SHP77 (cell line): ENCODE data around the gene DOCK7.
"Not testable (repeated sequence)": the region's sequence is repeated elsewhere in the genome, so short reads cannot be mapped to it uniquely, and the experiment has no call there.

Experiments used
- DNase-seq, 2 experiments: peaks; one replicate each; lab custom pipeline; 2025; lab: John Stamatoyannopoulos, UW

The DOCK7 gene, protein sequence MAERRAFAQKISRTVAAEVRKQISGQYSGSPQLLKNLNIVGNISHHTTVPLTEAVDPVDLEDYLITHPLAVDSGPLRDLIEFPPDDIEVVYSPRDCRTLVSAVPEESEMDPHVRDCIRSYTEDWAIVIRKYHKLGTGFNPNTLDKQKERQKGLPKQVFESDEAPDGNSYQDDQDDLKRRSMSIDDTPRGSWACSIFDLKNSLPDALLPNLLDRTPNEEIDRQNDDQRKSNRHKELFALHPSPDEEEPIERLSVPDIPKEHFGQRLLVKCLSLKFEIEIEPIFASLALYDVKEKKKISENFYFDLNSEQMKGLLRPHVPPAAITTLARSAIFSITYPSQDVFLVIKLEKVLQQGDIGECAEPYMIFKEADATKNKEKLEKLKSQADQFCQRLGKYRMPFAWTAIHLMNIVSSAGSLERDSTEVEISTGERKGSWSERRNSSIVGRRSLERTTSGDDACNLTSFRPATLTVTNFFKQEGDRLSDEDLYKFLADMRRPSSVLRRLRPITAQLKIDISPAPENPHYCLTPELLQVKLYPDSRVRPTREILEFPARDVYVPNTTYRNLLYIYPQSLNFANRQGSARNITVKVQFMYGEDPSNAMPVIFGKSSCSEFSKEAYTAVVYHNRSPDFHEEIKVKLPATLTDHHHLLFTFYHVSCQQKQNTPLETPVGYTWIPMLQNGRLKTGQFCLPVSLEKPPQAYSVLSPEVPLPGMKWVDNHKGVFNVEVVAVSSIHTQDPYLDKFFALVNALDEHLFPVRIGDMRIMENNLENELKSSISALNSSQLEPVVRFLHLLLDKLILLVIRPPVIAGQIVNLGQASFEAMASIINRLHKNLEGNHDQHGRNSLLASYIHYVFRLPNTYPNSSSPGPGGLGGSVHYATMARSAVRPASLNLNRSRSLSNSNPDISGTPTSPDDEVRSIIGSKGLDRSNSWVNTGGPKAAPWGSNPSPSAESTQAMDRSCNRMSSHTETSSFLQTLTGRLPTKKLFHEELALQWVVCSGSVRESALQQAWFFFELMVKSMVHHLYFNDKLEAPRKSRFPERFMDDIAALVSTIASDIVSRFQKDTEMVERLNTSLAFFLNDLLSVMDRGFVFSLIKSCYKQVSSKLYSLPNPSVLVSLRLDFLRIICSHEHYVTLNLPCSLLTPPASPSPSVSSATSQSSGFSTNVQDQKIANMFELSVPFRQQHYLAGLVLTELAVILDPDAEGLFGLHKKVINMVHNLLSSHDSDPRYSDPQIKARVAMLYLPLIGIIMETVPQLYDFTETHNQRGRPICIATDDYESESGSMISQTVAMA (N-terminal part only)

DNA sequence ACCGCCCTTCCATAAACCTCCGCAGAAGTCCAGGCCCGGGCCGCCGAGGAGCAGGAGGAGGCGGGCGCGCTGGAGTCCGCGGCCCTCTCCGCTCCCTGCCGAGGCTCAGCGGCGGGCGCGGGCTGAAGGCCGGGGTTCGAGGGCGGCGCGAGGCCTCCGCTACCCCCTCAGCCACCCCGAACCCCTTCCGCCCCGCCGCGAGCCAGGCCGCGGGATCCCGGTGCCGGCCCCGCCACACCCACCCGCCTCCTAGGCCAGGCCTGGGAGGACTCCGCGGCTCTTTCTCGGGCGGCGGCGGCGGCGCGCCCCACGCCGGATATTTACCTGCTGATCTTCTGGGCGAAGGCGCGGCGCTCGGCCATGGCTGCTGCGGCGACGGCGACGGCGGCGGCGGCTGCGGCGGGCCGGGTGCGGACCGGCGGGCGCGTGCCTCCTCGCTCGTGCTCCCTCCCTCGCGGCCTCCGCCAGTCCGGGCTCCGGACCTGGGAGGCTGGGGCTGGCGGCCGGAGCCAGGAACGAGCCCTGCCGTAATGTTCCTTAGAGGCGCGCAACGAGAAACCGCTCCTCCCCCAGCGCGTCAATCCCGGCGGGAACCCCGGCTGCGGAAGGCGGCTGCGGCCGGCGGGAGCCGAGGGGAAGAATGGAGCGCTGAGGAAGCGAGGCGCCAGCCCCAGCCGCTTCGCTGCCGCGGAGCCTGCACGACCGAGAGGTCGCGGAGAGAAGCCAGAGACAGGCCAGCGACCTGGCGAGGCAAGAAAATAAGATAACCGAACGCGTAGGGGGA lies at the start of gene DOCK7:
DOCK7 (minus strand) TSS at position 484 of the 784 bp plus-strand sequence; CDS start at position 362, 122 bp downstream.
- DNase-seq, result peak; percentile 63 to 79

DNA sequence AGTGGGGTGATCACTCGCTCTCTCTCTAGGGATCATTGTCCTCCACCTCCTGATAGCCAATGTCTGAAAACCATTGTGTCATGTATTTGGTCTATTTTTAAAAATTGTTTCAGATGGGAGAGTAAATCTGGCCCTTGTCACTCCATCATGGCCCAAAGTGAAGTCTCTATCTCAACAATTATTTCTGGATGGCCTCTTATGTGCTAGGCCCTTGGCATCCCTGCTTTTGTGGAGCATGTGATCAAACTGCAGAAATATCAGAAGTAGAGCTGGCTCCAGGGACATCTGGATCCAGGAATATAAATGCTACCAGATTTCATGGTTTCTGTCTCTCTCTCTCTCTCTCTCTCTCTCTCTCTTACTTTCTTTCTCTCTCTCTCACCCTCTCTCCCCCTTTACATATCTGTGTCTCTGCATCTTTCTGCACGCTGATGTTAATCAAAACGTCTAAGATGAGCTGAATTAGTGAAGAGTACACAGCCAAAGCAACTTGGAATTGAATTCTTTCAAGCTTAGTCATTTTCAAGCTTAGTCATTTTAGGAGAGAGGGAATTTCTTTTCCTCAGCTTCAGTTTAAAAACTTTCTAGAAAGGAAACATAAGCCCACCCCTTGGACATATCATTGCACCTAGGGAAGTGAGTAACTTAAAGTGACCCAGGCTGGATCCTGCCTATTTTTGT lies 47.4 kb upstream of the DOCK7 start:
- DNase-seq, result no peak

DNA sequence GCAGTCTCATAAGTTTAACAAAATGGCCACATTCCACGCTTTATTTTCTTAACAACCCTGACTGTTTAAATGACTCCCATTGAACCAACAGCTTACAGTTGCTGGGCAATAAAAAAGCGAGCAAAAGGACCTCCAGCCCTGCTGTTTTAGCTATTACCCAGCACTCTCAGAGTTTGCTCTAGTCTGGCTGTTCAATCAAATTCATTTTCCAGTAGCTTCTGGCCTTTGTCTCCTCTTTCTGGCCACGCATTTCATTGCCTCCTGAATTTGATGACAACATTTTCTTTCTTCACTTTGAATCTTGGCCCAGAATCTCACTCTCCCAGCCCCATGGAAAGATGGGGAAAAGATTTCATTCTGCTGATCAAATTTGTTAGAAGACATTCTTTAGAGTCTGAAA lies 44.1 kb upstream of the DOCK7 start:
- no peak for DNase-seq

DNA sequence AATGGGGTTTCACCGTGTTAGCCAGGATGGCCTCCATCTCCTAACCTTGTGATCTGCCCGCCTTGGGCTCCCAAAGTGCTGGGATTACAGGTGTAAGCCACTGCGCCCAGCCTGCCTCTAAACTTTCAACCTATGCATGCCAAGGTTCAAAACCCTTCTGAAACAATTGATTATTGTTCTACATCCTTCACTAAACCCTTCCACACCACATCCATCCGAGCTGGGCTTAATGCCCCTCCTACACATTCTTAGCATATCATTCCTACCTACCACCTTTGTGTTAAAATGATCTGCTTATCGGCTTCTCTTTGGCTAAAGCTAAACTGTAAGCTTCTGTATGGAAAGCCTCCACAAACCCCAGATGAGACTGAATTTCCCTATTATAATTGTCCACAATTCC lies 40.8 kb upstream of the DOCK7 start:
- no peak for DNase-seq

DNA sequence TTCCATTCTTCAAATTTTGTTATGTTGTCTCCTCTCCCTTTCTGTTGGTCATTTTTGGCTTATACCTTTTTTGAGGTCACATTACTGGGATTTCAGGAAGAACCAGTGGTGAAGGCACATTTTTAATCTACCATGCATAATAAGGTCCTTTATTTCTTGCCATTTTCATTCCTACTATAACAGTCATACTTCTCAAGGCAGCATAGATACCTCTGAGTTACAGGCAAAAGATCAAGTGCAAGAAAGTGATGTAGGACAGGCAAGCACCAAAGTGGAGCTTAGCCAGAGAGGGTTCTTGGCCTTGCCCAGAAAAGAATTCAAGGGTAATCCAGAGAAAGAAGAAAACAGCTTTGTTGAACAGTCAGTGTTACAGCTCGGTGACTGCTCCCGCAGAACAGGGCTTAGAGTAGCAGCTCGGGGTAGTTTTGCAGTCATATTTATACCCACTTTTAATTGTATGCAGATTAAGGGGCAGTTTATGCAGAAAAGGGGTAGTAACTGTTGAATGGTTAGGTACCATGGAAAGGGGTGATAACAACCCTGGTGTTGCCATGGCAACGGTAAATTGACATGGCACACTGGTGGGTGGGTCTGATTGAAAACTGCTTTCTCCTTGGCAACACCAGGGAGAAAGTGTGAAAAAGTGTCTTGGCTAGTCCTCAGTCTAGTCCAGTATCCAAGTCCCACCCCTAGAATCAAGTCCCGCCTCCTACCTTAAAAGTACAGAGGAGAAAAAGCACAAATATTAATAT lies 39.6 kb upstream of the DOCK7 start:
- no peak for DNase-seq

DNA sequence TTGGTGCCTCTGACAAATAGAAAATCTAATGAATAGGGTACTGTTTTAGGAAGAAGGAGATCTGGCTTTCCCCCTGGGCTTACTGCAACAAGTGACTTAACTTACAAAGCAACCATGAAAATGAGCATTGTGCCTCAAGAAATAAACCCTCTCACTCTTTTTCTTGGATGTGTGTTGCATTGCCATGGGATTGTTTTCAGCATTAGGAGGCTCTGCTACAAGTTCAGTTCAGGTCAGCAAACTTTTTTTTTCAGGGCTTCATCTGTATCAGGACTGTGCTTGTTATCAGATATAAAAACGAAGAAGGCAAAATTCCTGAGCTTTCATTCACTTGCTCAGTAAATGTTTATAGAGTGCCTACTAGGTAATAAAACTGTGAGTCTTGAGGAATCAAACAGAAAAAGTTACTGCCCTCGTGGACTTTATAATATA lies 37.8 kb upstream of the DOCK7 start:
- no peak for DNase-seq

DNA sequence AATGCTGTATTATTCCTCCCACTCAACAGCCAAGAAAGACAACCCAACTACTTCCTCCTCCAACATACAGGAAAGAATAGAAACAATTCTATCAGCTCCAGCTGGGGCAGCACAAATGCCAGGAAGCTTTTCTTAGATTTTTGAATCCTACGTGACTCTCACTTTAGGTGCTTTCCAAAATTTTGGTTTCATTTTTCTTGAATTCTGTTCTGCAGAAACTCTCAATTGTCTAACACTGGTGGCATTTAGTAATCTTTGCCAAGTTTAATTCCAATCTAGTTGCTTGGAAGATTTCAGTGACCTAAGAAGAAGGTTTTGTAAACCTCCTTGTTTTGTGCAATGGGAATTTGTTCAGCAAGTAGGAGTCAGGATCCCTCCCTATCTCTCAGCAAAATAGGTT lies 37.1 kb upstream of the DOCK7 start:
- no peak for DNase-seq

DNA sequence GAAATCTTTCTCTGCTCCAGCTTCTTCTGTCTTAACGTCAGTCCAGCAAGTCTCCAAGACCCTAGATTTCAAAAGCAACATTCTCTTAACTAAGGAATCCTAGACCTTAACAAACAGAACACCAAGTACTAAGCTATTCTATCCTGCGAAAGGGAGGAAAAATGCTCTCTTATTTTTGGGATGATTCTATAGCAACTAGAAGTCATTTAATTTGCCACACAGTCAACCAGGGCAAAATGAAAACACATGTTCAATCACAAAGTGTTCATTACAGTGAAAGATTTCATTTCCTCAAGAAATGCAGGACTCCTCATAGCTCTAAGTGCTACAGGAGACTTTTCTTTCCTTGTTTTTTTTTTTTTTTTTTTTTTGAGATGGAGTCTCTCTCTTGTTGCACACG lies 36.2 kb upstream of the DOCK7 start:
- no peak for DNase-seq

DNA sequence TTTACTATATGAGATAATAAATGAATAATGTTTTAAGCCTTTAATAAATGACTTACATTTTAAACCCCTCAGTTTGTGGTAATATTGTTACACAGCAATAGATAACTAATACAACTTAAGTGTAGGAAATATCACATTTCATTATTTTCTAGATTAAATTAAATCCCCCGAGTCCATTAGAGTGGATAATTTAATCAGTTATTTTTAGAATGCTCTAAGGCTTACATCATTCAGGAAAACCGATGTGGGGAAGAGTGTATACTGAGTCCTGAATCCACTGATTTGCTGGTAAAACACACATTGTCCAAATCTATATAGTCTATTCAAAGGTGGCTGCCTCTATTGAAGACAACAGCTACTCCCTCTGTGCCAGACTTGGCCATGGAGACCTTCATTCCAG lies 35.7 kb upstream of the DOCK7 start:
- no peak for DNase-seq

DNA sequence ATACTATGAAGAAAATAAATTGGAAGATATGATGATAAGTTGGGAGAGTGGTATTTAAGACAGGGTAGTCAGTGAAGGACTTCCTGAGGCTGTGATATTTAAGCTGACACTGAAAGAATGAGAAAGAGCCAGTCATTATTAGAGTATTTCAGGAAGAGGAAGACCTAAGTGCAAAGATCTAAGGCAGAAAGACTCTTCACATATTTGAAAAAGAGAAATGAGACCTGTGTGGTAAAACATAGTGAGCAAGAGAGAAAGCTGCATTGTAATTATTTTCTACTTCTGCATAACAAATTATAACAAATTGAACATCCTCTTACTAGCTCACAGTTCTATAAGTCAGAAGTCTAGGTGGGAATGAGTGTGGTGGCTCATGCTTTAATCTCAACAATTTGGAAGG lies 34.6 kb upstream of the DOCK7 start:
- DNase-seq, result no peak

DNA sequence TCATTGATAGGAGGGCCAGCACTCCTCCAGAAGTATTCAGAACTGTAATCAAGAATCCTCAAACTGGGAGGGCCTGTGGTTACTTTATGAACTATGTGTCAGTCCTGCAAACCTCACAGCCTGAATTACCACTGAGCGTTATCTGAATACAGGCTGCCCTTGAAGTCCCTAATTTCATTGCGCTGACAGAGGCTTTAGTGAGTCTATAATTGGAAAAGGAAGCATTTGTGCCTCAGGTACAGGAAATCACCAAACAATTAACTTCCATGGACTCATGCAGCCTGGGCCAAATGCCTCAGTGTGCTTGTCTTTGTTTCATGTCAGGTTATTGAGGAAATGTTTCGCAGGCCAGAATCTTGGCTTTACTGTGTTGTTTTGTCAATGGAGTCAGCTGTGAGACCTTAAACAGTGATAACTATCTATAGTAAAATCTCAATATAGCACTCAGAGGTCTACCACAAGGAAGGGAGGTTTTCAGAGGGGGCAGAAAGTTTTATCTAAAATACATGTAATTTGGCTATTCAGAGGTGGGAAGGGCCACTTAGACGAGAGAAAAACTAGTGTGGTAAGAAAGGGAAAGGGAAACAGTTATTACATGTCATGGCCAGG lies 32.9 kb upstream of the DOCK7 start:
- DNase-seq, result no peak

DNA sequence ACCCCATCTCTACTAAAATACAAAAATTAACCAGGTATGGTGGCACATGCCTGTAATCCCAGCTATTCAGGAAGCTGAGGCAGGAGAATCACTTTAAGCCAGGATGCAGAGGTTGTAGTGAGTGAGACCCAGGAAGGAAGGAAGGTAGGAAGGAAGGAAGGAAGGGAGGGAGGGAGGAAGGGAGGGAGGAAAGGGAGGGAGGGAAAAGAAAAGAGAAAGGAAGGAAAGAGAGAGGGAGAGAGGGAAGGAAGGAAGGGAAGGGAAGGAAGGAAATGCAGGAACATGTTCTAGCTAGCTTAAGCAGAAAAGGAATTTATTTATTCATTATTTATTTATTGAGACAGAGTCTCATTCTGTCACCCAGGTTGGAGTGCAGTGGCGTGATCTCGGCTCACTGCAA lies 30.2 kb upstream of the DOCK7 start:
- DNase-seq, result not testable (repeated sequence)

DNA sequence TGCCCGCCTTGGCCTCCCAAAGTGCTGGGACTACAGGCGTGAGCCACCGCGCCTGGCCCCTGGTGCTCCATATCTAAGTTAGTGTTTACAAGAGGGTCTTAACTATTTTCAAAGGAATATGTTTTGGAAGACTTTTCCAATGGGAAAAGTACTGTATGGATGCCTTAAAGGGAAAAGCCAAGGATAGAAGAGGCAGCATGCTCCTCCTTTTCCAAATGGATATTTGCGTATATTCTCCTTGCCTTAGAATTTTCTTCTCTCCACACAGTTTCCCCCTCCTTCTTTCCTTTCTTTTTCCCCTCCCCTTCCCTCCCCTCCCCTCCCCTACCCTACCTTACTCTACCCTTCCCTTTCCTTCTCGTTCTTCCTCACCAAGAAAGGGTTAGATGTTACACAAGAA lies 29.3 kb upstream of the DOCK7 start:
- no peak for DNase-seq

DNA sequence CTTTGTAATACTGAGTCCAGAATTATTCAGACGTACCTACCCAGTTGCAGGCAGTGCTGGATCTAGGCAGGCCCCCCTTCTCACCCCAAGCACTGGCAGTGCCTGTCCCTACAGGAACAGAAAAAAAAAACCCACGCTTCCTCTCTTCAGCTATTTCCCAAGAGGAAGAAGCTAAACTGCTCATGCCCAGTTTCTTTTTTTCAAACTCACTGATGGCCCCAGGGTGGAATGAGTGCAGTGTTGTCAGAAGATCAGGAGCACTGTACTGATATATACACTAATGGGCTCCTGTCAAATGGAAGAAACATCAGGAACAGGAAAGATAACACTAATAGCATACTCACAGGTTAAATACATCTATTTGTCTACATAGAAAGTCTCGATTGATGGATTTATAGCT lies 28.2 kb upstream of the DOCK7 start:
- no peak for DNase-seq

DNA sequence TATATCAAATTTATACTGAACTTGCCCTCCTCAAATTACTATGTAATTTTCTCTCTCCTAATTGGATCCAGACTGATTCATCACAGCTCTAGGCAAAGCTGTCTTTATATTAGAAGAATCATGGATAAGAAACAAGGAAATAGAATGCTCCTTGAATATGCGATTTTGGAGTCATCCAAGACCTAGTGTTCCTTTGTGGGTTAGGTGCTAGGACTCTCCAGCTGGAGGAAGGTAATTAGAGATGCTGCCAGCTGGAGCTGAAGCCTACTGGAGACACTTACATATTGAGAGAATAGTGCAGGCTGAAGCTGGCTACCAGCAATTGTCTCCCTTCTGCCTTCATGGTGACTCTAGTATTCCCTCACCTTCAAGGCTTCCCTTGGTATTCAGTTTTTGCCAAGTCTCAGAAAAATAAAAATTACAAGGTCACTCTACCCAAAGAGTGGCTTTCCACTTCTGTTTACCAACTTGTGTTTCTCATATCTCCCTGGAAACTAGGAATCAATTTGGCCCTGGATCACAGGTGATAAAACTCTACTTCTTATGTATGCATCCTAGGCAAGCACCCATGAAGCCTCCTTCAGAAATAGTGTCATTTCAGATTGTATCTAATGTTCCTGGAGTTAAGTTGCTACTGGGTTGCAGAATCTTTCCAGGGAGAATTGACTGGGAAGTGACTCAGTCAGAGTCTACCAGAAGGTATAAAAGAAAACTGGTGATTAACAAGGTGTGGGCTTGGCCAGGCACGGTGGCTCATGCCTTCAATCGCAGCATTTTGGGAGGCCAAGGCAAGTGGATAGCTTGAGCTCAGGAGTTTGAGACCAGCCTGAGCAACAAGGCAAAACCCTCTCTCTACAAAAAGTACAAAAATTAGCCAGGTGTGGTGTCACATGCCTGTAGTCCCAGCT lies 24.4 kb upstream of the DOCK7 start:
- no peak for DNase-seq

DNA sequence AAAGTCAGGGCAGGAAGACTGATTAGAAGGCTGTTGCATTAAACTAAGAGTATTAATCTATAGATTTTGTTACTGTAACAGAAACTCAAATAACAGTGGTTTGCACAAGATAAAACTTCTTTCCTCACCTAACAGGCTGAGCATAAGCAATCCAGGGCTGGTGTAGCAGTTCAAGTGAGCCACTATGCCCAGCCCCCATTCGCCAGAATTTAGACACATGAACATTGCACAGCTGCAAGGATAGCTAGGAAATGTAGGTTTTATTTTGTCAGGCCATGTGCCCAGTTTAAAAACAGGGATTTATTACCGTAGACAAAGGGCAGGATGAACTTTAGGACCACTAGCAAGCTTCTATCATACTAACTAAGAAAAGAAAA lies 19.5 kb upstream of the DOCK7 start:
- DNase-seq, result no peak

DNA sequence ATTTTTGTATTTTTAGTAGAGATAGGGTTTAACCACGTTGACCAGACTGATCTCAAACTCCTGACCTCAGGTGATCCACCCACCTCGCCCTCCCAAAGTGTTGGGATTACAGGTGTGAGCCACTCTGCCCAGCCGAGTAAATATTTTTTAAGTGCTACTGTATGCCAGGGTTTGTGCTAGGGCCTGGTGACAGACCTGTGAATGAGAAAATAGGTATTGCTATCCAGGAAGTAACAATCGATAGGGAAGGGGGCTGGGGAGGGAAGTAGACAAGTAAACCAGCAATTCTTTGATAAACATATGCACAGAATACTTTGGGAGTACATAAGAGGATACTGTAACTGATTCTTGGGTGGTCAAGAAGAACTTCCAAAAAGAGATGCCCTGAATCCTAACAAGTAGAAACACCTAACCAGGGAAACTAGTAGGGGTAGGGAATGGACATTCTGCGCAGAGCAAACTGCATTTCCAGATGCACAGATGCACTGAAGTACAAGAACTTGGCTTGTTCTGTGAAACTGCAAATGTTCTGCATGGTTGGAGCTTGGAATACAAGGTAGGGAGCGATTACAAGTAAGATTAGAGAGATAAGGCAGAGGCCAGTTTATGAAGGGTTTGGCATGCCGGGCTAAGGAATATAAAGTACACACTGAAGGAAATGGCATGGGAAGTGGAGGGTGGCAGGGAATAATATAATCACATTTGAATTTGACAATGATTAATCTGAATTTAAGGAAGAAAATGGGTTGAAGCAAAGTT lies 19.0 kb upstream of the DOCK7 start:
- no peak for DNase-seq

DNA sequence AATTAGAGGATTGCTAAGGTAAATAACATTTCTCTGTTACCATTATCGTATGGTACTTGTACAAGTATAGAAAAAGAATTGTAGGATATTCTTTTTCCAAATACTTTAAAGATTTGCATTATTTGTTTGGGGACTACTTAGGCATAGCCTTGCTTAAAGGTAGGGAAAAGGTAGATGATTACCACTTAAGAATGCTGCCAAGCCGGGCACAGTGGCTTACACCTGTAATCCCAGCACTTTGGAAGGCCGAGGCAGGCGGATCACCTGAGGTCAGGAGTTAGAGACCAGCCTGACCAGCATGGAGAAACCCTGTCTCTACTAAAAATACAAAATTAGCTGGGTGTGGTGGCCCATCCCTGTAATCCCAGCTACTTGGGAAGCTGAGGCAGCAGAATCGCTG lies 10.0 kb upstream of the DOCK7 start:
- DNase-seq, result not testable (repeated sequence)
